Lower lobe of right lung (tissue), 2 donors: Measurements from ENCODE around the gene GSG1L. TPM values are rescaled to one million over a fixed set of nuclear protein-coding genes. Genes with fewer than 3 reads are reported as not detected.
A peak's percentile ranks its signal among the peaks of the same experiment; 100 is the strongest.

ENCODE experiments used
- ATAC-seq, 2 donors: fragments of 200-7000 bp; cut with Tn5 transposase; one replicate each; pipeline ENCODE4 v1.9.1; 2020 to 2022; ENCODE audit warnings: mild to moderate bottlenecking in 2 of 2, moderate library complexity in 2 of 2
- DNase-seq: peaks from one replicate; pipeline ENCODE4 v3.0.0-alpha.2; 2020
- H3K27ac ChIP-seq: fragments of 200-600 bp; one replicate; pipeline ENCODE4 v1.8.0; 2022
- H3K27me3 ChIP-seq: fragments of 200-600 bp; one replicate; pipeline ENCODE4 v1.8.0; 2022; ENCODE audit warnings: low read depth
- H3K36me3 ChIP-seq: fragments of 200-600 bp; one replicate; pipeline ENCODE4 v1.8.0; 2022; ENCODE audit warnings: mild to moderate bottlenecking
- H3K4me1 ChIP-seq: fragments of 200-600 bp; one replicate; pipeline ENCODE4 v1.8.0; 2022
- H3K4me3 ChIP-seq: fragments of 200-600 bp; one replicate; pipeline ENCODE4 v1.8.0; 2022; ENCODE audit warnings: mild to moderate bottlenecking
- H3K9me3 ChIP-seq: fragments of 200-600 bp; one replicate; pipeline ENCODE4 v1.8.0; 2022
- CTCF ChIP-seq: fragments of 200-600 bp; IDR thresholded peaks from one replicate; pipeline ENCODE4 v1.8.0; 2022; ENCODE audit warnings: antibody characterized with exemption, mild to moderate bottlenecking
- intact Hi-C: fragments of 100-400 bp; cut with DNase I; formaldehyde crosslinking; loops from one replicate; pipeline ENCODE4 v1.11.0; 2022
- total RNA-seq: library from RNA; stranded (reverse); fragmentation: NEBNext Ultra II Directional; extraction: Animal tissue kit (Norgen Biotek cat#: 25700); gene quantifications from one replicate; pipeline ENCODE4 v1.2.1, GENCODE V29; 2021
- donor health status: DM: no; HTN: yes; CAD: no; lungs with severe emphysema.

GSG1L gene
- total RNA-seq, 1 donor from 2014 or later: 0.30 TPM

DNA sequence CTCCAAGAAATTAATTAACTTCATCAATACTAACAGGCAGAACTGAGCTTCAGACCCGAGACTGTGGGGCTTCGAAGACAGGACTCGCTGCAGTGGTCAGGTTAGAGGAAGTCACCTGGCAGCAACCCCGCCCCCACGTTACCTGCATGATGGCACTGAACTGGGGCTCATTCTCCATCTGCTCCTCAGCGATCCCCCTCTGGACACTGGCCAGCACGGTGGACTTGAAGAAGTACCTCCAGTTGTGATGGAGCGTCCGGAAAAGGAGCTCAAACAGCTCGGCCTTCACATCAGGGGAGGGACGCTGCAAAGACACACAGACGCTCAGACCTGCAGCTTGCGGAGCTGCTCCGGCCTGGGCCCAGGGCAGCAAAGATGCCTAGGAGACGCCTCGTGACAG lies 40.9 kb upstream of the GSG1L start:
- intact Hi-C loops: no loop called here
- no peak for TF ChIP-seq CTCF
- H3K36me3 ChIP-seq: peaks cover 100% of the 10 kb centered on the region

DNA sequence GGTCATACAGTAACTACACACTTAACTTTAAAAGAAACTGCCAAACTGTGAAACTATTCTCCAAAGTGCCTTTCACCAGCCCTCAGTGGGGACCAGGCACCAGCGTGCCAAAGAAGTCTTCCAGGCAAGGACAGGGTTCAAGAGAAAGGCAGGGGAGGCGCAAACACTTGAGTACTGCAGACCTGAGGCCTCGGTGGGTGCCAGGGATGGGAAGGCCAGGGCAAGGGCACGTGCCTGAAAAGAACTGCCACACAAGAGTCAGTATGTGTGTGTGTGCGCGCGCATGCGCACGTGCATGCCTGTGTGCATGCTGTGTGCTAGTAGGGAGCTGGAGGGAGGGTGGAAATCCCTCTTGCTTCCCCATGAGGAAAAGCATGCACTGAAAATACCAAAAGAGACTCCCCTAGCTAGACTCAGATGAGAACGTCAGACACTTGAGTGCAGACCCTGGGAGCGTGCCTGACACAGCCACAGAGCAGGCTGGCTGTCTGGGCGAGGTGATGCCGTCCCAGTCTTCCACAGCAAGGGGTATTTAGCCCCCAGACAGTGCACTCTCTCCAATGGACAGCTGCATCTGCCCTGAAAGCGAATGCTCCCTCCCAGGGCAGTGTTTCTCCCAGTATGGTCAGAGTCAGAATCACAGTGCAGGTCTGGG lies 40.1 kb upstream of the GSG1L start:
- Histone ChIP-seq H3K27me3 (no peaks in the 10 kb centered on the region), H3K4me1 (peaks cover 3% of the 10 kb centered on the region), H3K4me3 (no peak overlapping the region), H3K9me3 (no peaks in the 10 kb centered on the region), H3K36me3 (peaks cover 100% of the 10 kb centered on the region), H3K27ac (no peak overlapping the region)
- intact Hi-C loops: no loop called here
- no peak for TF ChIP-seq CTCF
- DNase-seq (peak; percentile 31), ATAC-seq (no peak)

More for the DNA sequence above, 40.9 kb upstream of the GSG1L start:
- H3K27ac ChIP-seq: no peak overlapping the region
- no peak for DNase-seq
- no peak for ATAC-seq
- H3K9me3 ChIP-seq: no peaks in the 10 kb centered on the region
- no peak overlapping the region for H3K4me3 ChIP-seq
- peaks cover 6% of the 10 kb centered on the region for H3K4me1 ChIP-seq
- no peaks in the 10 kb centered on the region for H3K27me3 ChIP-seq

- intact Hi-C loops: no loop called here
- peak; percentile 17 for DNase-seq
- TF ChIP-seq CTCF: no peak
Observed at GRCh38 chr16:28101533-28101890, 38.0 kb upstream of the GSG1L start.

DNA sequence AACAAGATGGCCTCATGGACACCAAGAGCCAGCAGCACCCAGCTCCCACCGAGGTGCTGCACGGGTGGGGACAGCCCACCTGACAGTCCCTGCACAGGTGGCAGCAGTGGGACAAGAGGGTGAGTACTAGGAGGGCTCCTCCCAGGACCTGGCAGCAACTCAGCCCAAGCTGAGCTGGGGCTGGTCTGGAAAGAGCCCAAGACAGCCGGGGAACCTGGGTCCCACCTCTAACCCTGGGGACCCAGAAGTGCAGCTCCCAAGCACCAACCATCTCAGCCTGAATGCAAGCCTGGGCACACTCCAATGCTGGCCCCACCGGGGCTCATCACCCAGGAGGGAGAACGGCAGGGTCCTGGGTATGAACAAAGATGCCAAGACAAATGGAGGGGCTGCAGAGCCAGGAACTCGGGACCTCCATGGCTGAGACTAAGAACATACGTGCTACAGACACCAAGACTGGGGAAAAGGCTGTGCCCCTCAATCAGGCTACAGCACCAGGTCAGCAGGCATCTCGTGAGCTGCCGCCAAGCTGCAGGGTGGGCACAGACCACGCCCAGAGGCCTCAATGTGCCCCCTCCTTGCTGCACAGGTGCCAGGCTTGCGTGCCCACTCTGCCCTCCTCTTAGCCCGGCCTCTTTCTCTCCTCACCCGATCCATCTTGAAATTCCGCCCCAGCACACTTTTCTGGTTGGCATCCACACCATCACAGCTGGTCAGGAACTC lies 37.5 kb upstream of the GSG1L start:
- intact Hi-C loops: no loop called here
- DNase-seq: peak; percentile 16
- H3K36me3 ChIP-seq: peaks cover 97% of the 10 kb centered on the region
- no peak for TF ChIP-seq CTCF
- no peaks in the 10 kb centered on the region for H3K4me1 ChIP-seq
- ATAC-seq: no peak
- no peaks in the 10 kb centered on the region for H3K27me3 ChIP-seq
- no peak overlapping the region for H3K4me3 ChIP-seq
- no peak overlapping the region for H3K27ac ChIP-seq
- no peaks in the 10 kb centered on the region for H3K9me3 ChIP-seq

More at GRCh38 chr16:28101533-28101890, 38.0 kb upstream of the GSG1L start:
- no peaks in the 10 kb centered on the region for H3K4me1 ChIP-seq
- no peak overlapping the region for H3K27ac ChIP-seq
- H3K4me3 ChIP-seq: no peak overlapping the region
- H3K9me3 ChIP-seq: no peaks in the 10 kb centered on the region
- ATAC-seq: no peak
- H3K36me3 ChIP-seq: peaks cover 100% of the 10 kb centered on the region
- H3K27me3 ChIP-seq: no peaks in the 10 kb centered on the region

GRCh38 chr16:28098959-28099945 lies 35.7 kb upstream of the GSG1L start:
- H3K4me1 ChIP-seq: no peaks in the 10 kb centered on the region
- intact Hi-C loops: no loop called here
- H3K27me3 ChIP-seq: no peaks in the 10 kb centered on the region
- H3K27ac ChIP-seq: no peak overlapping the region
- no peak for TF ChIP-seq CTCF
- DNase-seq: peak; percentile 28
- H3K36me3 ChIP-seq: peaks cover 80% of the 10 kb centered on the region
- no peak for ATAC-seq
- H3K4me3 ChIP-seq: no peak overlapping the region
- no peaks in the 10 kb centered on the region for H3K9me3 ChIP-seq
